Lower lobe of right lung (tissue), 2 donors: ENCODE data around the gene SEM1. TPM values are rescaled to one million over a fixed set of nuclear protein-coding genes. Genes with fewer than 3 reads are reported as not detected.

Source experiments
- ATAC-seq, 2 donors: fragments of 200-7000 bp; cut with Tn5 transposase; one replicate each; pipeline ENCODE4 v1.9.1; 2020 to 2022; ENCODE audit warnings: mild to moderate bottlenecking in 2 of 2, moderate library complexity in 2 of 2
- DNase-seq: peaks from one replicate; pipeline ENCODE4 v3.0.0-alpha.2; 2020
- H3K27ac ChIP-seq: fragments of 200-600 bp; one replicate; pipeline ENCODE4 v1.8.0; 2022
- H3K27me3 ChIP-seq: fragments of 200-600 bp; one replicate; pipeline ENCODE4 v1.8.0; 2022; ENCODE audit warnings: low read depth
- H3K36me3 ChIP-seq: fragments of 200-600 bp; one replicate; pipeline ENCODE4 v1.8.0; 2022; ENCODE audit warnings: mild to moderate bottlenecking
- H3K4me1 ChIP-seq: fragments of 200-600 bp; one replicate; pipeline ENCODE4 v1.8.0; 2022
- H3K4me3 ChIP-seq: fragments of 200-600 bp; one replicate; pipeline ENCODE4 v1.8.0; 2022; ENCODE audit warnings: mild to moderate bottlenecking
- H3K9me3 ChIP-seq: fragments of 200-600 bp; one replicate; pipeline ENCODE4 v1.8.0; 2022
- intact Hi-C: fragments of 100-400 bp; cut with DNase I; formaldehyde crosslinking; loops from one replicate; pipeline ENCODE4 v1.11.0; 2022
- total RNA-seq: library from RNA; stranded (reverse); fragmentation: NEBNext Ultra II Directional; extraction: Animal tissue kit (Norgen Biotek cat#: 25700); gene quantifications from one replicate; pipeline ENCODE4 v1.2.1, GENCODE V29; 2021
- TF ChIP-seq, protein P1 (sequence below): fragments of 200-600 bp; IDR thresholded peaks from one replicate; pipeline ENCODE4 v1.8.0; 2022; ENCODE audit warnings: antibody characterized with exemption, mild to moderate bottlenecking
- donor health status: DM: no; HTN: yes; CAD: no; lungs with severe emphysema.

SEM1 gene
- total RNA-seq, 1 donor from 2014 or later: 31.0 TPM

DNA sequence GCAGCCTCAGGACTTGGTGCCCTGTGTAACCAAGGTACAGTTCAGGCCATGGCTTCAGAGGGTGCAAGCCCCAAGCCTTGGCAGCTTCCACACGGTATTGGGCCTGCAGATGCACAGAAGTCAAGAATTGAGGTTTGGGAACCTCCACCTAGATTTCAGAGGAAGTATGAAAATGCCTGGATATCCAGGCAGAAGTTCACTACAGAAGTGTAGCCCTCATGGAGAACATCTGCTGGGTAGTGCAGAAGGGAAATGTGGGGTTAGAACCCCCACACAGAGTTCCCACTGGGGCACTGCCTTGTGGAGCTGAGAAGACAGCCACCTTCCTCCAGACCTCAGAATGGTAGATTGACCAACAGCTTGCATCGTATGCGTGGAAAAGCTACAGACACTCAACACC, 3.4 kb upstream of the SEM1 start:
- intact Hi-C loops: no loop called here
- Histone ChIP-seq H3K27ac (no peak overlapping the region), H3K4me3 (no peak overlapping the region), H3K9me3 (no peaks in the 10 kb centered on the region), H3K27me3 (peaks cover 10% of the 10 kb centered on the region), H3K36me3 (no peaks in the 10 kb centered on the region), H3K4me1 (peaks cover 11% of the 10 kb centered on the region)
- no peak for DNase-seq
- no peak for ATAC-seq
- TF ChIP-seq, protein P1, sequence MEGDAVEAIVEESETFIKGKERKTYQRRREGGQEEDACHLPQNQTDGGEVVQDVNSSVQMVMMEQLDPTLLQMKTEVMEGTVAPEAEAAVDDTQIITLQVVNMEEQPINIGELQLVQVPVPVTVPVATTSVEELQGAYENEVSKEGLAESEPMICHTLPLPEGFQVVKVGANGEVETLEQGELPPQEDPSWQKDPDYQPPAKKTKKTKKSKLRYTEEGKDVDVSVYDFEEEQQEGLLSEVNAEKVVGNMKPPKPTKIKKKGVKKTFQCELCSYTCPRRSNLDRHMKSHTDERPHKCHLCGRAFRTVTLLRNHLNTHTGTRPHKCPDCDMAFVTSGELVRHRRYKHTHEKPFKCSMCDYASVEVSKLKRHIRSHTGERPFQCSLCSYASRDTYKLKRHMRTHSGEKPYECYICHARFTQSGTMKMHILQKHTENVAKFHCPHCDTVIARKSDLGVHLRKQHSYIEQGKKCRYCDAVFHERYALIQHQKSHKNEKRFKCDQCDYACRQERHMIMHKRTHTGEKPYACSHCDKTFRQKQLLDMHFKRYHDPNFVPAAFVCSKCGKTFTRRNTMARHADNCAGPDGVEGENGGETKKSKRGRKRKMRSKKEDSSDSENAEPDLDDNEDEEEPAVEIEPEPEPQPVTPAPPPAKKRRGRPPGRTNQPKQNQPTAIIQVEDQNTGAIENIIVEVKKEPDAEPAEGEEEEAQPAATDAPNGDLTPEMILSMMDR: no peak

DNA sequence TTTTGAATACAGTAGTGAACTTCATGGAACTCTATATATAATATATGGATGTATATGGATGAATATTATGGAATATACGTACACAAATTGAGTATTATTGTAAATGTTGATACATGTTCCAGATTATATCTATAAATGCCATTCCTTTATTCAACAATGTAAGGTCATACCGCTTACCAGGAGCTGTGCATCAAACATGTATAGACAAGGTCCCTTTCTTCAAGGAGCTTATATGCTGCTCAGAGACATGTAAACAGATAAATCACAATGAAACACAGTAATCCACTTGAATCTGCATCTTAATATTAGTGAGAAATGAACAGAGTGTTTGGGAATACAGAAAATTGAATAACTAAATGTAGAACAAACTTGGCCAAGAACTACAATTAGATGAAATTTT, 898 bp upstream of the SEM1 start:
- Histone ChIP-seq H3K9me3 (no peaks in the 10 kb centered on the region), H3K36me3 (peaks cover 8% of the 10 kb centered on the region), H3K27me3 (no peaks in the 10 kb centered on the region), H3K4me1 (peaks cover 21% of the 10 kb centered on the region), H3K27ac (no peak overlapping the region), H3K4me3 (no peak overlapping the region)
- no peak for ATAC-seq
- no peak for DNase-seq
- TF ChIP-seq, protein P1: no peak
- intact Hi-C loops: no loop called here

DNA sequence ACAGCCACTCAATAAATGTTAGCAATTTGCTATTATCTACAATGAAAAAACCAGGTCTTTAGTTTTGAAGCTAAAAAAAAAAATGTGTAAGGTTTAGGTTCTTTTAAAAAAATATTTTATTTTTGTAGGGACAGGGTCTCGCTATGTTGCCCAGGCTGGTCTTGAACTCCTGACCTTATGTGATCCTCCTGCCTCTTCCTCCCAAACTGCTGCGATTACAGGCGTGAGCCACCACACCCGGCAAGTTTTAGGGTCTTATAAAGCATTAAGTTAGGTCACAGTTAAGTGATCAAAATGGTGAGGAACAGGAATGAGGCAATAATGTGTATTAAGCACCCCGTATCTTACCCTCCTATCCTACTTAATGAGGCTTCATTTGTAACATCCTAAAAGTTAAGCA, 774 bp downstream of the SEM1 start:
- ATAC-seq: peak in 1 of 2 donors; percentile 5
- no peak for DNase-seq
- Histone ChIP-seq H3K36me3 (peaks cover 8% of the 10 kb centered on the region), H3K9me3 (no peaks in the 10 kb centered on the region), H3K4me1 (peaks cover 21% of the 10 kb centered on the region), H3K4me3 (peak overlapping the region; percentile 94), H3K27ac (peak overlapping the region; percentile 90), H3K27me3 (no peaks in the 10 kb centered on the region)
- intact Hi-C loops: no loop called here
- TF ChIP-seq, protein P1: no peak

DNA sequence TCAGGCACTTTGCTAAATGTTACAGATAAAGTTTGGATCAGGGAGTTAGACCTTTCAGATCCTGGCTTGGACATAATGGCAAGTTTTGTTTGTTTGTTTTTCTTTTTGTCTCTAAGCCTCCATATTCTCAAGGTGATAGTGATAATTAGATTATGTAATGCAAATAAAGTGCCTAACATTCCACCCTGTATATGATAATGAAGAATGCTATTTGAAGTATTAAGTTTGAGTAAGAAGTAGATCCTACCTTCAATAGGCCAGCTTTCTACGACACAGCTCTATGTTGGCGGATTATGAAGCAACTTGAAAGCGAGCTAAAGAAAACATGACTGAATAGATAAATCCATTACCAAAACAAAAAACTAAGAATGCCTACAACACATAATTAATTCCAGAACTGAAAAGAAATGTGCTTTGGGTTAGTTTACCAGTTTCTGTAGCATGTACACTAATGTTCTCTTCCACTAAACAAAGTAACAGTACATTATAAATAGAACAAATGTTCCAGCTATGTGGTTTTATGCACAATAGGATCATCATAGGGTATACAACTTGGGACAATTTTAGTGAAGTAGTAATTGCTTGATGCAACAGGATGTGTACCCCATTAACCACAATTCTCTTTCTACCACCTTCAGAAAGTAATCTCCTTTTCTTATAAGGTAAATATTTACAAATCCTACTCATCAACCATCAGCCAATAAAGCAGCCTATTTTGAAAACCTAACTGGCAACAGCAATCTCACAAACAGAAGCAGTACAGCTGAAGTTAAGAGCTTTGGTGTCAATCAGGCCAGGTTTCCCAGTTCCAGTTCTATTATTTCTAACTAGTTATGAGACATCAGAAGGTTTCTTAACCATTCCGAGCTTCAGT, 1.5 kb downstream of the SEM1 start:
- Histone ChIP-seq H3K4me1 (peaks cover 21% of the 10 kb centered on the region), H3K27ac (no peak overlapping the region), H3K9me3 (no peaks in the 10 kb centered on the region), H3K36me3 (peaks cover 8% of the 10 kb centered on the region), H3K27me3 (no peaks in the 10 kb centered on the region), H3K4me3 (peak overlapping the region; percentile 94)
- ATAC-seq (no peak), DNase-seq (no peak)
- TF ChIP-seq, protein P1: no peak
- intact Hi-C loops: no loop called here

DNA sequence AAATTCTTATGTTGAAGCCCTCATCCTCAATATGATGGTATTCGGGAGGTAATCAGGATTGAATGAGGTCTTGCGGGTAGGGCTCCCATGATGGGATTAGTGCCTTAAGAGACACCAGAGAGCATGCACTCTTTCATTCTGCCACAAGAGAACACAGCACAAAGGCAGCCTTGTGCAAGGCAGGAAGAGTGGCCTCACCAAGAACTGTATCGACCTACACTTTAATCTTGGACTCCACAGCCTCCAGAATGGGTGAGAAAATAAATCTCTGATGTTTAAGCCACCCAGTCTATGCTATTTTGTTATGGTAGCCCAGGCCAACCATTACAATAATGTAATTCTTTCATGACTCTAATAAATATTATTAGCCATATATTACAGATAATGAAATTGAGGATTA, 8.4 kb downstream of the SEM1 start:
- Histone ChIP-seq H3K4me1 (no peaks in the 10 kb centered on the region), H3K36me3 (no peaks in the 10 kb centered on the region), H3K27ac (no peak overlapping the region), H3K4me3 (no peak overlapping the region), H3K9me3 (no peaks in the 10 kb centered on the region), H3K27me3 (no peaks in the 10 kb centered on the region)
- ATAC-seq: no peak
- TF ChIP-seq, protein P1: no peak
- no peak for DNase-seq
- intact Hi-C loops: no loop called here
